H1 (cell line): ENCODE results near the gene CACNA1D. TPM values are rescaled to one million over a fixed set of nuclear protein-coding genes. Genes with fewer than 3 reads are reported as not detected.

Experiments
- CEBPB ChIP-seq: IDR thresholded peaks from 2 replicates; pipeline ENCODE4 v1.6.1; 2012; ENCODE audit warnings: low read depth, low read length
- CHD1 ChIP-seq: IDR thresholded peaks from 2 replicates; pipeline ENCODE4 v1.6.1; 2012; ENCODE audit warnings: low read depth, low read length, improper control_type of control experiment
- EGR1 ChIP-seq: IDR thresholded peaks from 2 replicates; pipeline ENCODE4 v1.6.1; 2011; ENCODE audit warnings: low read depth, low read length, borderline replicate concordance
- GABPA ChIP-seq: IDR thresholded peaks from 2 replicates; pipeline ENCODE4 v1.6.1; 2011; ENCODE audit warnings: mild to moderate bottlenecking, low read length, moderate library complexity, borderline replicate concordance; ENCODE audit not compliant: insufficient read depth
- SAP30 ChIP-seq: fragments of 300-600 bp; sonication (generic); IDR thresholded peaks from 2 replicates; pipeline ENCODE4 v1.7.1; 2012; ENCODE audit warnings: low read length, moderate library complexity, mild to moderate bottlenecking, inconsistent platforms; ENCODE audit not compliant: insufficient read depth, insufficient replicate concordance
- polyA plus RNA-seq, 7 experiments: library from polyadenylated mRNA; depleted of rRNA in 3 of 7; stranded (reverse) in 5 of 7; unstranded in 2 of 7; fragments of >200 nt in 5 of 7; fragments of 200-250 nt in 2 of 7; gene quantifications; 1 replicate in 5 of 7; 2 replicates in 1 of 7; 4 replicates in 1 of 7; pipeline versions ENCODE4 v1.2.1 to v1.2.3, GENCODE V29; 2011 to 2013; ENCODE audit warnings: missing spikeins in 2 of 7, mixed read lengths in 2 of 7
- total RNA-seq: library from RNA; stranded (reverse); fragmentation: NEBNext Ultra II Directional; extraction: Animal tissue kit (Norgen Biotek cat#: 25700); gene quantifications from 2 replicates; pipeline ENCODE4 v1.2.1, GENCODE V29; 2021

The CACNA1D gene
- total and polyA plus RNA-seq, 2 of the 8 experiments (the other 6 are each of a cell fraction or from before 2014, with no cell fraction given): 2.0 to 2.9 TPM

- TF ChIP-seq EGR1: no peak
- no peak for TF ChIP-seq CHD1
- no peak for TF ChIP-seq SAP30
- no peak for TF ChIP-seq GABPA
- no peak for TF ChIP-seq CEBPB
- TF ChIP-seq, all 59 proteins: peak for 0
These were observed 282.2 kb downstream of the CACNA1D start (continued) for GRCh38 chr3:53776494-53777101.
